Measurements from ENCODE around the gene FBXL5. TPM values are rescaled to one million over a fixed set of nuclear protein-coding genes. Genes with fewer than 3 reads are reported as not detected.

The FBXL5 gene, protein sequence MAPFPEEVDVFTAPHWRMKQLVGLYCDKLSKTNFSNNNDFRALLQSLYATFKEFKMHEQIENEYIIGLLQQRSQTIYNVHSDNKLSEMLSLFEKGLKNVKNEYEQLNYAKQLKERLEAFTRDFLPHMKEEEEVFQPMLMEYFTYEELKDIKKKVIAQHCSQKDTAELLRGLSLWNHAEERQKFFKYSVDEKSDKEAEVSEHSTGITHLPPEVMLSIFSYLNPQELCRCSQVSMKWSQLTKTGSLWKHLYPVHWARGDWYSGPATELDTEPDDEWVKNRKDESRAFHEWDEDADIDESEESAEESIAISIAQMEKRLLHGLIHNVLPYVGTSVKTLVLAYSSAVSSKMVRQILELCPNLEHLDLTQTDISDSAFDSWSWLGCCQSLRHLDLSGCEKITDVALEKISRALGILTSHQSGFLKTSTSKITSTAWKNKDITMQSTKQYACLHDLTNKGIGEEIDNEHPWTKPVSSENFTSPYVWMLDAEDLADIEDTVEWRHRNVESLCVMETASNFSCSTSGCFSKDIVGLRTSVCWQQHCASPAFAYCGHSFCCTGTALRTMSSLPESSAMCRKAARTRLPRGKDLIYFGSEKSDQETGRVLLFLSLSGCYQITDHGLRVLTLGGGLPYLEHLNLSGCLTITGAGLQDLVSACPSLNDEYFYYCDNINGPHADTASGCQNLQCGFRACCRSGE
- 31.5 TPM for polyA plus RNA-seq (2013, experiment 1 of 2)
- 32.3 TPM for polyA plus RNA-seq (2013, experiment 2 of 2)

DNA sequence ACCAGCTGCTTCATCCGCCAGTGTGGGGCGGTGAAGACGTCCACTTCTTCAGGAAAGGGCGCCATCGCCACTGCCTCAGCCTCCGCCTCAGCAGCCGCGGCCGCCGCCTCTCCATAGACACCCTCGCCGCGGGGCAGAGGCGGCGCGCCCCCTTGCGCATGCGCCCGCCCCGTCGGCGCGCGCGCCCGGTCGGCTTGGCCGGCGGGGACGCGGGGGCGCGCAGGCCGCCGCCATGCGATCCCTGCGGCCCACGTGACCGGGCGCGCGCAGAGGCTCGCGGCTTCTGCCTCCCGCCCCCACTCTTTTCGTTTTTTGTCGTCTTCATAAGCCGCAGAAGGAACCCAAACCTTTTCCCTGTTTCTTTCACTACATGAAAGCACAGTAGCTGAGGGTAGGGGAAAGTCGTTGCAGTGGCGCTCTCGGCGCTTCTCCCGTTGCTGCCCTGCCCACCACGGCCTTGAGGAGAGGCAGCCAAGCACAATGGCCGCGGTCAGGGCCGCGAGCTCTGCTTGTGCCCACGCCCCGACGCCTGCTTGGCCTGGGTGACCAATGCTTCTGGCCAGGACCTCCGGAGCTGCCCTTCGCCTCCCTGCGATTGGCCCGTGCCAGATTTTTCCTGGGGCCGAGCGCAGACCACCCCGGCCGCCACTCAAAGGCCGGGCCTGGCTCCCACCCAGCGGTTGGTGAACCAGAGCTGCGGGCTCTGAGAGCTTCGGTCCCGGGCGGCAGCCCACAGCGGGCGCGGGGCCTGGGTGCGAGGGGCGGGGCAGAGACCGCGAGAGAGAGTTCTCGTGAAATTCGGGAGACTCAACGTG lies at the start of gene FBXL5:
FBXL5 (minus strand) TSS at position 135 of the 815 bp plus-strand sequence; CDS start at position 65, 70 bp downstream.
- Histone ChIP-seq H2BK12ac (ENCODE audit: low read length in 2 of 2) (peak within 1 kb of the TSS; percentile 1 to 35), H3K9ac (ENCODE audit: low read length) (peak within 1 kb of the TSS; percentile 98), H3K4me3 (ENCODE audit: insufficient read depth in 1 of 2, low read depth in 1 of 2, low read length in 2 of 2) (peak within 1 kb of the TSS; percentile 86 to 97), H3K36me3 (ENCODE audit: control insufficient read depth in 1 of 2, insufficient read depth in 2 of 2, low read depth in 1 of 2, low read length in 2 of 2) (no peaks in the 10 kb centered on the region), H3K4me1 (ENCODE audit: control insufficient read depth, insufficient read depth, low read depth, low read length) (peaks cover 5% of the 10 kb centered on the region), H3K79me1 (replicated peaks; ENCODE audit: low read length, poor library complexity, severe bottlenecking) (peaks cover 5% of the 10 kb centered on the region), H4K91ac (ENCODE audit: low read length) (peak within 1 kb of the TSS; percentile 98), H3K18ac (ENCODE audit: low read depth in 1 of 2, low read length in 2 of 2) (peak within 1 kb of the TSS; percentile 99), H3K23ac (ENCODE audit: low read length in 2 of 2) (peak within 1 kb of the TSS; percentile 83 to 92), H3K14ac (ENCODE audit: low read length in 2 of 2) (peak within 1 kb of the TSS in 1 of 2 experiments; percentile 98), H2BK15ac (ENCODE audit: low read depth, poor library complexity, severe bottlenecking) (peak within 1 kb of the TSS; percentile 99), H3K27me3 (ENCODE audit: control insufficient read depth in 1 of 2, insufficient read depth in 1 of 2, low read length in 2 of 2) (no peaks in the 10 kb centered on the region), H3K9me3 (ENCODE audit: control insufficient read depth, low read length) (no peaks in the 10 kb centered on the region), H4K8ac (ENCODE audit: low read length) (peak within 1 kb of the TSS; percentile 96), H2BK5ac (ENCODE audit: low read depth, low read length, poor library complexity, severe bottlenecking) (peak within 1 kb of the TSS; percentile 24), H2BK120ac (ENCODE audit: low read depth, low read length) (peak within 1 kb of the TSS; percentile 29), H2AK5ac (ENCODE audit: low read length, severe bottlenecking) (peak within 1 kb of the TSS; percentile 65), H3K27ac (ENCODE audit: low read length, poor library complexity, severe bottlenecking) (peak within 1 kb of the TSS; percentile 92), H3K4ac (ENCODE audit: low read depth in 1 of 2, low read length in 2 of 2) (peak within 1 kb of the TSS; percentile 97 to 99), H2AFZ (ENCODE audit: low read depth, low read length) (peak within 1 kb of the TSS; percentile 97), H3K4me2 (ENCODE audit: low read length, poor library complexity, severe bottlenecking) (peak within 1 kb of the TSS; percentile 72)
- WGBS = 6% methylated on average over 76 of the region's 85 CpGs
- peak; percentile 87 for DNase-seq

DNA sequence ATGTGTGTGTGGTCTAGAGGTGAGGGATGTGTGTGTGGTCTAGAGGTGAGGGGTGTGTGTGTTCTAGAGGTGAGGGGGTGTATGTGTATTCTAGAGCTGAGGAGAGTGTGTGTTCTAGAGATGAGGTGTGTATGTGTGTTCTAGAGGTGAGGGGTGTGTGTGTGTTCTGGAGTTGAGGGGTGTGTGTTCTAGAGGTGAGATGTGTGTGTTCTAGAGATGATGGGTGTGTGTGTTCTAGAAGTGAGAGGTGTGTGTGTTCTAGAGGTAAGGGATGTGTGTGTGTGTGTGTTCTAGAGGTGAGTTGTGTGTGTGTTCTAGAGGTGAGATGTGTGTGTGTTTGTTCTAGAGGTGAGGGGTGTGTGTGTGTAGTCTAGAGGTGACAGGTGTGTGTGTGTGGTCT lies 49.0 kb upstream of the FBXL5 start:
- H3K27ac ChIP-seq (ENCODE audit: low read length, poor library complexity, severe bottlenecking) = no peak overlapping the region
- no peak overlapping the region for H2BK120ac ChIP-seq (ENCODE audit: low read depth, low read length)
- no peaks in the 10 kb centered on the region for H3K9me3 ChIP-seq (ENCODE audit: control insufficient read depth, low read length)
- H2AK5ac ChIP-seq (ENCODE audit: low read length, severe bottlenecking) = no peak overlapping the region
- no peaks in the 10 kb centered on the region for H3K27me3 ChIP-seq (ENCODE audit: control insufficient read depth in 1 of 2, insufficient read depth in 1 of 2, low read length in 2 of 2)
- H3K4me3 ChIP-seq (ENCODE audit: insufficient read depth in 1 of 2, low read depth in 1 of 2, low read length in 2 of 2) = peak overlapping the region in 1 of 2 experiments; percentile 81
- H3K36me3 ChIP-seq (ENCODE audit: control insufficient read depth in 1 of 2, insufficient read depth in 2 of 2, low read depth in 1 of 2, low read length in 2 of 2) = peaks cover 0 to 6% of the 10 kb centered on the region in 2 experiments
- H3K23ac ChIP-seq (ENCODE audit: low read length in 2 of 2) = no peak overlapping the region
- no peak overlapping the region for H3K9ac ChIP-seq (ENCODE audit: low read length)
- H3K79me1 ChIP-seq (replicated peaks; ENCODE audit: low read length, poor library complexity, severe bottlenecking) = no peaks in the 10 kb centered on the region
- H4K8ac ChIP-seq (ENCODE audit: low read length) = no peak overlapping the region
- H2BK12ac ChIP-seq (ENCODE audit: low read length in 2 of 2) = no peak overlapping the region
- no peak overlapping the region for H3K18ac ChIP-seq (ENCODE audit: low read depth in 1 of 2, low read length in 2 of 2)
- H3K4ac ChIP-seq (ENCODE audit: low read depth in 1 of 2, low read length in 2 of 2) = no peak overlapping the region
- no peak overlapping the region for H2BK15ac ChIP-seq (ENCODE audit: low read depth, poor library complexity, severe bottlenecking)
- no peak overlapping the region for H4K91ac ChIP-seq (ENCODE audit: low read length)
- no peak overlapping the region for H2BK5ac ChIP-seq (ENCODE audit: low read depth, low read length, poor library complexity, severe bottlenecking)
- no peak overlapping the region for H2AFZ ChIP-seq (ENCODE audit: low read depth, low read length)
- H3K4me1 ChIP-seq (ENCODE audit: control insufficient read depth, insufficient read depth, low read depth, low read length) = peaks cover 2% of the 10 kb centered on the region
- H3K4me2 ChIP-seq (ENCODE audit: low read length, poor library complexity, severe bottlenecking) = no peak overlapping the region
- no peak for DNase-seq
- H3K14ac ChIP-seq (ENCODE audit: low read length in 2 of 2) = no peak overlapping the region

DNA sequence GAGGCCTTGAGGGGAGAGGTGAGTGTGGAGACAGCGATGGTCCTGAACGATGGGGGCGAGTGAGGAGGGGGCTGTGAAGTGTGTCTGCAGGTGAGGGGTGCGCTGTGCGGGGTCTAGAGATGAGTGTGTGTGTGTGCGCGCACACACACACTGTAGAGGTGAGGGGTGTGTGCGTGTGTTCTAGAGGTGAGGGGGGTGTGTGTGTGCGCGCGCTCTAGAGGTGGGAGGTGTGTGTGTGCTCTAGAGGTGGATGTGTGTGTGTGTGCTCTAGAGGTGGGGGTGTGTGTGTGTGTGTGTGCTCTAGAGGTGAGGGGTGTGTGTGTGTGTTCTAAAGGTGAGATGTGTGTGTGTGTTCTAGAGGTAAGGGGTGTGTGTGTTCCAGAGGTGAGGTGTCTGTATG lies 48.3 kb upstream of the FBXL5 start:
- H3K36me3 ChIP-seq (ENCODE audit: control insufficient read depth in 1 of 2, insufficient read depth in 2 of 2, low read depth in 1 of 2, low read length in 2 of 2) = peaks cover 0 to 6% of the 10 kb centered on the region in 2 experiments
- WGBS = 88% methylated on average over 11 of the region's 11 CpGs
- H3K14ac ChIP-seq (ENCODE audit: low read length in 2 of 2) = peak overlapping the region in 1 of 2 experiments; percentile 55
- no peak overlapping the region for H3K18ac ChIP-seq (ENCODE audit: low read depth in 1 of 2, low read length in 2 of 2)
- H2BK120ac ChIP-seq (ENCODE audit: low read depth, low read length) = no peak overlapping the region
- H2BK5ac ChIP-seq (ENCODE audit: low read depth, low read length, poor library complexity, severe bottlenecking) = no peak overlapping the region
- no peaks in the 10 kb centered on the region for H3K27me3 ChIP-seq (ENCODE audit: control insufficient read depth in 1 of 2, insufficient read depth in 1 of 2, low read length in 2 of 2)
- H3K4ac ChIP-seq (ENCODE audit: low read depth in 1 of 2, low read length in 2 of 2) = no peak overlapping the region
- no peak overlapping the region for H2AK5ac ChIP-seq (ENCODE audit: low read length, severe bottlenecking)
- H3K9me3 ChIP-seq (ENCODE audit: control insufficient read depth, low read length) = no peaks in the 10 kb centered on the region
- peak overlapping the region in 1 of 2 experiments; percentile 81 for H3K4me3 ChIP-seq (ENCODE audit: insufficient read depth in 1 of 2, low read depth in 1 of 2, low read length in 2 of 2)
- H3K23ac ChIP-seq (ENCODE audit: low read length in 2 of 2) = no peak overlapping the region
- H4K91ac ChIP-seq (ENCODE audit: low read length) = no peak overlapping the region
- H2BK15ac ChIP-seq (ENCODE audit: low read depth, poor library complexity, severe bottlenecking) = no peak overlapping the region
- no peaks in the 10 kb centered on the region for H3K79me1 ChIP-seq (replicated peaks; ENCODE audit: low read length, poor library complexity, severe bottlenecking)
- no peak overlapping the region for H3K4me2 ChIP-seq (ENCODE audit: low read length, poor library complexity, severe bottlenecking)
- peak overlapping the region; percentile 85 for H3K9ac ChIP-seq (ENCODE audit: low read length)
- DNase-seq = no peak
- H4K8ac ChIP-seq (ENCODE audit: low read length) = no peak overlapping the region
- H3K27ac ChIP-seq (ENCODE audit: low read length, poor library complexity, severe bottlenecking) = no peak overlapping the region
- peaks cover 2% of the 10 kb centered on the region for H3K4me1 ChIP-seq (ENCODE audit: control insufficient read depth, insufficient read depth, low read depth, low read length)
- H2AFZ ChIP-seq (ENCODE audit: low read depth, low read length) = no peak overlapping the region
- no peak overlapping the region for H2BK12ac ChIP-seq (ENCODE audit: low read length in 2 of 2)

Data from mesenchymal stem cell (in vitro differentiated cells and primary cell).